ENCODE measurements around the gene ETS1. TPM values are rescaled to one million over a fixed set of nuclear protein-coding genes. Genes with fewer than 3 reads are reported as not detected.

Gene ETS1
- total RNA-seq, 1 donor from 2014 or later = 90.8 TPM

GRCh38 chr11:128515826-128516778, 71.3 kb downstream of the ETS1 start:
- DNase-seq (ENCODE audit: low spot score) (no peak), ATAC-seq (no peak)
- intact Hi-C loops (cut with DNase I) = no loop called here

- no peak for DNase-seq (ENCODE audit: low spot score)
- intact Hi-C loops (cut with DNase I) = no loop called here
- ATAC-seq = no peak
Measured at GRCh38 chr11:128515086-128515485, 72.3 kb downstream of the ETS1 start.

- intact Hi-C loops (cut with DNase I) = no loop called here
- no peak for ATAC-seq
- DNase-seq (ENCODE audit: low spot score) = no peak
Measured at GRCh38 chr11:128513915-128514681, 73.3 kb downstream of the ETS1 start.

- DNase-seq (ENCODE audit: low spot score) = no peak
- intact Hi-C loops (cut with DNase I) = no loop called here
- no peak for ATAC-seq
Measured at GRCh38 chr11:128512474-128512996, 74.8 kb downstream of the ETS1 start.

DNA sequence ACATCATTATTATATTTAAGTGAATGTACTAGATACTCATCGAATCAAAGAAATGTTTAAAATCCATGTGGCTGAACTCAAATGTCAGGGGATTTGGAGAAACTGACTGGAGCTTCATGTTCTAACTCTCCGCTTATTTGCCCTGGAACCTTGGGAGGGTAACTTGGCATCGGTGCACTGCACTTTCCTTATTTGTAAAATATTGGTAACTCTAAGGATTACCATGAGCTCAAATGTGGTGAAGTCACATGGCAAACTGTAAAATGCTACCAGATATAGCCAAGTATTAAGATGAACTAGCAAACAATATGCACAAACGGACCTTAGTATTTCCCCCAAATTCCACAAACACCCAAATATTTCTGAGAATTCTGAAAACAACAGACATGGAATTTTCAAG, 75.6 kb downstream of the ETS1 start:
- intact Hi-C loops (cut with DNase I) = no loop called here
- no peak for ATAC-seq

DNA sequence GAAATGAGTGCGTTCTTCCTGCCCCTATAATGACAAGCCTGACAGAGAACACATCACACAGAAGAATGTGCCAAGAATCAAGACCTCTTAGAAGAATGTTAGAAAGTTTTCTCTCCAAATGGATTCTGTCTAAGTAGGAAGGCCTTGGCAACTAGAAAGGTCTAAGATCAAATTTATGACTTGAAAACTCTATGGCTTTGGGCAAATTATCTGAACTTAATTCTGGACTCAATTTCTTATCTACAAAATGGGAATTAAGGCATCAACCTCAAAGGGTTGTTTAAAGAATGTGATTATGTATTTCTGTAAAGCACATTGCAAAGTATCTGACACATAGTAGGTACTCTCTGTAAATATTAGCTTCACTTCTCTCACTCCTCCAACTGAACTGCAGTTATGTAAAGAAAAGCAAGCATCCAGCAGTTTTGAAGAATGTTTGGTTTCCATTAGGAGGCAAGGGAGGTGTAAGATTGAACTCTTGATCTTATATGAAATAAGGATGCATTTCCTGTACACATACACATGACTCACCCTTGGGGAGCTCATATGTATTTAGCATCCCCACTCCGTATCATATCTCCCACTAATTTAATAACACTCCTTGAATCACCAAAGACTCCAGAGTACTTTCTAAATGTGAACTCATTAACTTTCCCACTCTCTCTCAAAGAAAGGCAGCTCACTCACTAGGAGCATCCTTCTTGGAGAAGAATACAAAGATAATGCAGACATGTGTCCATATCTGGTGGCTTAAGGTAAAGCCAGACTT, 77.6 kb downstream of the ETS1 start:
- DNase-seq (ENCODE audit: low spot score) (no peak), ATAC-seq (no peak)
- intact Hi-C loops (cut with DNase I) = no loop called here

More for the DNA sequence above, 75.6 kb downstream of the ETS1 start:
- DNase-seq (ENCODE audit: low spot score) = no peak

- intact Hi-C loops (cut with DNase I) = no loop called here
- DNase-seq (ENCODE audit: low spot score) (no peak), ATAC-seq (no peak)
Measured at GRCh38 chr11:128508770-128509510, 78.4 kb downstream of the ETS1 start.

- DNase-seq (ENCODE audit: low spot score) (no peak), ATAC-seq (no peak)
- intact Hi-C loops (cut with DNase I) = no loop called here
Measured at GRCh38 chr11:128507936-128508335, 79.4 kb downstream of the ETS1 start.

GRCh38 chr11:128506999-128507611, 80.3 kb downstream of the ETS1 start:
- intact Hi-C loops (cut with DNase I) = no loop called here
- DNase-seq (ENCODE audit: low spot score) (peak; percentile 79), ATAC-seq (peak; percentile 86)

- intact Hi-C loops (cut with DNase I) = no loop called here
- ATAC-seq (no peak), DNase-seq (ENCODE audit: low spot score) (no peak)
Measured at GRCh38 chr11:128506356-128506755, 81.0 kb downstream of the ETS1 start.

DNA sequence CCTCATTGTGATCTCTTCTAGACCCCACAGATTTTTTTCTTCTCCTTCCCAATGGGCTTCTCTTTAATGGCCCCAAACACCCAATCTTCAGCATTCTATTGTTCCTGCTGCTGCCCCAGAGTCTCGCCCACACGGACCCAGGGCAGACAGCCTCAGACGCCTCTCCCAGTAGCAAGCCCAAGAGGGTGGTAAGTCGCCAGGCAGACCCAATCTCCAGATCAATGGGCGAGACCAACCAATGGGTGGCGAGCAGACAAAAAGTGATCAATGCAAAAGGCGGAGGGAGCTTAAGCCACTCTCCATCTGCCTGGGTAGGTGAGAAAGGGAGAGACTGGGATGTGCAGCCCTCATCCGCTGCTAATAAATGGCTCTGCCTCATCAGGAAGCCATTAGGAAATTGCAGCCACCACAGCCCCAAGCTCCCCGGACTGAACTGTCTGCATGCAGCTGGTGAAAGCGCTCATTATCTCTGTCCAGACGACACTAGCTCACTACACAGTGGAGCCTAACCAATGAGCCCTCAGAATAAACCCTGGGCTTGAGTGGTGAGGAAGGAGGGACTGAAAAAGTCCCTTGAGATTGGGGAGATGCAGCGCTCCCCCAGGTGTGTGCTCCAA, 81.8 kb downstream of the ETS1 start:
- no peak for DNase-seq (ENCODE audit: low spot score)
- intact Hi-C loops (cut with DNase I) = no loop called here
- no peak for ATAC-seq

- ATAC-seq (no peak), DNase-seq (ENCODE audit: low spot score) (no peak)
- intact Hi-C loops (cut with DNase I) = no loop called here
Measured at GRCh38 chr11:128504486-128504885, 82.9 kb downstream of the ETS1 start.

- DNase-seq (ENCODE audit: low spot score) = no peak
- intact Hi-C loops (cut with DNase I) = no loop called here
- ATAC-seq = no peak
Measured at GRCh38 chr11:128503245-128503991, 83.9 kb downstream of the ETS1 start.

DNA sequence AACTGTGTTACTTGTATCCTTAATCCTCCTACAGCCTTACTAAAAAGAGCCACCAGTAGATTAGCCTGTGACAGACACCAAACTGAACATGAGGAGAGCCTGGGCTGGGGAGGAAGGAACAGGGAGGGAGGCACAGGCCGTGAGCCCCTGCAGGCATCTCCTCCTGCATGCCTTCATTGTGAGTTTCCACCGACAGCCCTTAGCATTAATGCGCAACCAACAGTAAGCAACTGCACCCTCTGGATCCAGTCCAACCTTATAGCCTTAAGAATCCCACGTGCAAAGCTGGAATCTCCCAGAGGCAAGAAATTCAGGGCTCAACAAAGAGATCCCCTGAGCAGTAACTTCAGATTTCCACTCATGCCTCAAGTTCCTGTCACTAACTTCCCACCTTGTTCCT, 84.6 kb downstream of the ETS1 start:
- intact Hi-C loops (cut with DNase I) = no loop called here
- no peak for DNase-seq (ENCODE audit: low spot score)
- ATAC-seq = no peak

- ATAC-seq = no peak
Measured at GRCh38 chr11:128501632-128502549, 85.5 kb downstream of the ETS1 start.

DNA sequence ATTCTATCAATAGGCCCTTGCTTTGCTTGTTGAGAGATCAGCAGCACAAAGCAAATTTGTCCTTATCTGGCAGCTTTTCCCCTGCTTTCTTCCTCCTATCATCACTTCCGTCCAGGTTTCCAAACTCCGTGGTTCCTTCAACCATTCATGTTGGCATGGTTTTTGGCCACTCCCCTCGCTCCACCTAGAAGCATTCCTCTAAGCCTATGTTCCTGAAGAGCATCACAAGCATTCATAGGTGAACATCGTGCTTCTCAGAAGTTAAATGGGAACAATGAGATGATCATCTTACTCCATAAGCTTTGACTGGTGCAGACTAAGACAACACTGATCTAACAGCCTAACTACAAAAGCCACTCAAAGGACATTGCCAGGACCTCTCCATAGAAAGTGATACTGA, 86.3 kb downstream of the ETS1 start:
- no peak for ATAC-seq
- intact Hi-C loops (cut with DNase I) = no loop called here
- no peak for DNase-seq (ENCODE audit: low spot score)

More at GRCh38 chr11:128501632-128502549, 85.5 kb downstream of the ETS1 start:
- intact Hi-C loops (cut with DNase I) = no loop called here
- DNase-seq (ENCODE audit: low spot score) = no peak

Data from sciatic nerve (tissue), 2 donors.